Endothelial cell of umbilical vein (primary cell): ENCODE results near the gene OVOL3. TPM values are rescaled to one million over a fixed set of nuclear protein-coding genes. Genes with fewer than 3 reads are reported as not detected.

ENCODE experiments used
- BruUV-seq: library from RNA; stranded (reverse); fragments of 400-500 nt; replicated peaks from 2 replicates; lab custom pipeline; 2021; lab: Mats Ljungman, UMichigan
- CTCF ChIA-PET: fragments of 300-600, 350-600 bp; sonication (Branson Sonifier 250); formaldehyde crosslinking; loops from one replicate; lab custom pipeline; 2021; ENCODE audit warnings: antibody characterized with exemption, inconsistent platforms; lab: Charles Lee
- POLR2A ChIA-PET: fragments of 300-600, 350-600 bp; sonication (Branson Sonifier 250); formaldehyde crosslinking; loops from one replicate; lab custom pipeline; 2021; ENCODE audit warnings: antibody characterized with exemption, inconsistent platforms; lab: Charles Lee
- DNase-seq: peaks from one replicate; pipeline ENCODE4 v3.0.0-alpha.2; 2011; ENCODE audit warnings: low read depth, low spot score
- FAIRE-seq: peaks from 2 replicates; lab custom pipeline; 2011; peaks lifted over from hg19 to GRCh38; lab: Jason Lieb, UNC
- H2AFZ ChIP-seq: 2 replicates; pipeline ENCODE4 v1.6.0; 2012; ENCODE audit warnings: low read depth, low read length, control low read depth, inconsistent platforms
- H3K27ac ChIP-seq: 2 replicates; pipeline ENCODE4 v1.5.1; 2011; ENCODE audit warnings: low read depth, mild to moderate bottlenecking, control low read depth, low read length, moderate library complexity; ENCODE audit not compliant: insufficient read depth
- H3K27me3 ChIP-seq, 2 experiments: 2 replicates each; pipeline versions ENCODE4 v1.6.0 to v1.6.1; 2011; ENCODE audit warnings: low read length in 2 of 2, mixed read lengths in 1 of 2; ENCODE audit not compliant: control insufficient read depth in 2 of 2, insufficient read depth in 2 of 2
- H3K36me3 ChIP-seq, 2 experiments: 2 replicates in 1 of 2; 3 replicates in 1 of 2; pipeline ENCODE4 v1.5.1; 2011; ENCODE audit warnings: low read length in 2 of 2, mild to moderate bottlenecking in 1 of 2, moderate library complexity in 1 of 2; ENCODE audit not compliant: control insufficient read depth in 2 of 2, insufficient read depth in 2 of 2; ENCODE audit errors: extremely low read depth in 1 of 2
- H3K4me1 ChIP-seq: 3 replicates; pipeline ENCODE4 v1.5.1; 2011; ENCODE audit warnings: mild to moderate bottlenecking, low read length; ENCODE audit not compliant: control insufficient read depth, insufficient read depth; ENCODE audit errors: extremely low read depth
- H3K4me2 ChIP-seq: 2 replicates; pipeline ENCODE4 v1.6.1; 2011; ENCODE audit warnings: low read length, control low read depth, mixed read lengths; ENCODE audit not compliant: insufficient read depth
- H3K4me3 ChIP-seq, 3 experiments: fragments of 200-600 bp in 1 of 3; sonication (generic), shearing (Covaris generic) in 1 of 3; replicated peaks in 1 of 3; 2 replicates each; pipeline ENCODE4 v1.5.1; 2011 to 2016; ENCODE audit warnings: control low read depth in 3 of 3, low read length in 3 of 3, mild to moderate bottlenecking in 2 of 3, inconsistent platforms in 1 of 3, low read depth in 1 of 3, moderate library complexity in 1 of 3; ENCODE audit not compliant: insufficient read depth in 1 of 3
- H3K79me2 ChIP-seq: 2 replicates; pipeline ENCODE4 v1.6.0; 2012; ENCODE audit warnings: low read length, inconsistent platforms; ENCODE audit not compliant: control insufficient read depth, insufficient read depth
- H3K9ac ChIP-seq: replicated peaks from 2 replicates; pipeline ENCODE3; 2011; ENCODE audit warnings: low read length, control low read depth; ENCODE audit not compliant: insufficient read depth; ENCODE audit errors: extremely low read depth
- H3K9me1 ChIP-seq: replicated peaks from 3 replicates; pipeline ENCODE4 v1.6.0; 2011; ENCODE audit warnings: mild to moderate bottlenecking, low read length; ENCODE audit not compliant: control insufficient read depth, insufficient read depth; ENCODE audit errors: extremely low read depth
- H3K9me3 ChIP-seq: replicated peaks from 2 replicates; pipeline ENCODE4 v1.5.1; 2012; ENCODE audit warnings: low read length, inconsistent platforms; ENCODE audit not compliant: control insufficient read depth, insufficient read depth
- H4K20me1 ChIP-seq: replicated peaks from 2 replicates; pipeline ENCODE3; 2011; ENCODE audit warnings: mild to moderate bottlenecking, low read length; ENCODE audit not compliant: control insufficient read depth, insufficient read depth; ENCODE audit errors: extremely low read depth
- EZH2 ChIP-seq: IDR thresholded peaks from 2 replicates; pipeline ENCODE4 v1.6.1; 2012; ENCODE audit warnings: borderline replicate concordance, low read depth, mild to moderate bottlenecking, moderate library complexity, low read length, inconsistent platforms; ENCODE audit not compliant: severe bottlenecking
- FOS ChIP-seq: IDR thresholded peaks from 2 replicates; pipeline ENCODE4 v1.6.1; 2011; ENCODE audit warnings: mild to moderate bottlenecking, low read length, moderate library complexity, borderline replicate concordance; ENCODE audit not compliant: insufficient read depth
- GATA2 ChIP-seq: IDR thresholded peaks from 2 replicates; pipeline ENCODE4 v1.7.0; 2011; ENCODE audit warnings: low read depth, mild to moderate bottlenecking, moderate library complexity, mixed read lengths, low read length; ENCODE audit not compliant: insufficient read length, insufficient read depth
- JUN ChIP-seq: IDR thresholded peaks from 2 replicates; pipeline ENCODE4 v1.6.1; 2011; ENCODE audit warnings: borderline replicate concordance, low read depth; ENCODE audit not compliant: insufficient read length, insufficient read depth
- MYC ChIP-seq: IDR thresholded peaks from one replicate; pipeline ENCODE4 v1.6.1; 2011; ENCODE audit warnings: mild to moderate bottlenecking, low read depth, low read length
- POLR2A ChIP-seq: IDR thresholded peaks from 2 replicates; pipeline ENCODE4 v1.6.1; 2012; ENCODE audit warnings: low read depth, mild to moderate bottlenecking, control low read depth, low read length
- POLR2AphosphoS5 ChIP-seq: IDR thresholded peaks from 2 replicates; pipeline ENCODE4 v1.6.1; 2012; ENCODE audit warnings: low read depth, mild to moderate bottlenecking, control low read depth, low read length, moderate library complexity; ENCODE audit not compliant: insufficient read depth
- dilution Hi-C: fragments of 300-500 bp; cut with MboI; formaldehyde crosslinking; loops from one replicate; pipeline ENCODE4 v1.15.0; 2019; ENCODE audit warnings: low sequenced_read_pairs; ENCODE audit not compliant: extremely low pct_ligation_motif_present
- intact Hi-C: fragments of 100-400 bp; cut with micrococcal nuclease; formaldehyde crosslinking; loops from one replicate; pipeline ENCODE4 v1.10.0; 2022
- polyA plus RNA-seq, 4 experiments: library from polyadenylated mRNA; depleted of rRNA in 3 of 4; stranded (reverse) in 3 of 4; unstranded in 1 of 4; fragments of >200 nt; gene quantifications; 2 replicates each; pipeline versions ENCODE4 v1.2.1 to v1.2.3, GENCODE V29; 2011 to 2012; ENCODE audit warnings: missing spikeins in 1 of 4
- total RNA-seq: library from RNA; stranded (reverse); gene quantifications from 2 replicates; pipeline ENCODE4 v1.2.3, GENCODE V29; 2021
- TF ChIP-seq, protein P1 (sequence below): IDR thresholded peaks from 2 replicates; pipeline ENCODE4 v1.6.1; 2011; ENCODE audit not compliant: insufficient read depth, insufficient read length
- TF ChIP-seq, protein P2 (sequence below), 2 donors: IDR thresholded peaks; 1 replicate in 1 of 2; 2 replicates in 1 of 2; pipeline ENCODE4 v1.5.1; 2011; ENCODE audit warnings: low read length in 2 of 2, mild to moderate bottlenecking in 2 of 2, moderate library complexity in 2 of 2, control low read depth in 1 of 2, inconsistent platforms in 1 of 2, low read depth in 1 of 2; ENCODE audit not compliant: insufficient read depth in 1 of 2; ENCODE audit errors: extremely low read depth in 1 of 2

The OVOL3 gene
- total and polyA plus RNA-seq, 2 donors (not counting 3 experiments of a cell fraction or from before 2014, with no cell fraction given): not detected

DNA sequence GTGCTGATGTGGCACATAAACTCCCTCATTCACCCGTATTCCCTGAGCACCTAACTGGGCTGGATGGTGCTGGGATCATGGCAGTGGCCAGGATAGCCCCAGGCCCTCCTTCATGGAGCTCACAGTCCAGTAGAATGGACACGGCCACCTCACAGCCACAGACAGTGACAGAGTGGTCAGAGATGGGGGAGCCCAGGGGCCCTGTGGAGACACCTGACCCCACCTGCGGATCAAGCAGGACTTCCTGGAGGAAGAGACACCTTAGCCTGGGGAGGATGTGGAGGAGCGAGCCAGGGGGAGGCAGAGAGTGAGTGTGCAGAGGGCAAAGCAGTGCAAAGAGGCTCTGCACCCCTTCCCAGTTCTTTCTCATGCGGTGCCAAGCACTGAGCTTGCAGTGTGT, 21.1 kb upstream of the OVOL3 start:
- H3K4me1 ChIP-seq: no peaks in the 10 kb centered on the region
- no peak for DNase-seq
- H3K27ac ChIP-seq: no peak overlapping the region
- H3K4me3 ChIP-seq: no peak overlapping the region
- no peaks in the 10 kb centered on the region for H3K27me3 ChIP-seq
- no peaks in the 10 kb centered on the region for H3K79me2 ChIP-seq
- ChIA-PET CTCF (no interaction called here), POLR2A (no interaction called here)
- dilution Hi-C loops (no loop called here), intact Hi-C loops (no loop called here)
- BruUV-seq: no TSS peak
- H3K9me3 ChIP-seq: no peaks in the 10 kb centered on the region
- no peak overlapping the region for H3K4me2 ChIP-seq
- H3K9me1 ChIP-seq: no peaks in the 10 kb centered on the region
- H3K36me3 ChIP-seq: peaks cover 3 to 5% of the 10 kb centered on the region in 2 experiments
- no peak for FAIRE-seq
- H2AFZ ChIP-seq: no peak overlapping the region
- no peak for TF ChIP-seq JUN
- no peak for TF ChIP-seq FOS
- no peak for TF ChIP-seq MYC
- TF ChIP-seq, protein P1, sequence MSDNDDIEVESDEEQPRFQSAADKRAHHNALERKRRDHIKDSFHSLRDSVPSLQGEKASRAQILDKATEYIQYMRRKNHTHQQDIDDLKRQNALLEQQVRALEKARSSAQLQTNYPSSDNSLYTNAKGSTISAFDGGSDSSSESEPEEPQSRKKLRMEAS: no peak
- no peak for TF ChIP-seq EZH2
- TF ChIP-seq POLR2A: no peak
- no peak for TF ChIP-seq POLR2AphosphoS5
- TF ChIP-seq, protein P2, sequence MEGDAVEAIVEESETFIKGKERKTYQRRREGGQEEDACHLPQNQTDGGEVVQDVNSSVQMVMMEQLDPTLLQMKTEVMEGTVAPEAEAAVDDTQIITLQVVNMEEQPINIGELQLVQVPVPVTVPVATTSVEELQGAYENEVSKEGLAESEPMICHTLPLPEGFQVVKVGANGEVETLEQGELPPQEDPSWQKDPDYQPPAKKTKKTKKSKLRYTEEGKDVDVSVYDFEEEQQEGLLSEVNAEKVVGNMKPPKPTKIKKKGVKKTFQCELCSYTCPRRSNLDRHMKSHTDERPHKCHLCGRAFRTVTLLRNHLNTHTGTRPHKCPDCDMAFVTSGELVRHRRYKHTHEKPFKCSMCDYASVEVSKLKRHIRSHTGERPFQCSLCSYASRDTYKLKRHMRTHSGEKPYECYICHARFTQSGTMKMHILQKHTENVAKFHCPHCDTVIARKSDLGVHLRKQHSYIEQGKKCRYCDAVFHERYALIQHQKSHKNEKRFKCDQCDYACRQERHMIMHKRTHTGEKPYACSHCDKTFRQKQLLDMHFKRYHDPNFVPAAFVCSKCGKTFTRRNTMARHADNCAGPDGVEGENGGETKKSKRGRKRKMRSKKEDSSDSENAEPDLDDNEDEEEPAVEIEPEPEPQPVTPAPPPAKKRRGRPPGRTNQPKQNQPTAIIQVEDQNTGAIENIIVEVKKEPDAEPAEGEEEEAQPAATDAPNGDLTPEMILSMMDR (IDR thresholded peaks at IDR 0.05; ENCODE audit: extremely low read depth in 1 of 2, insufficient read depth in 1 of 2, low read depth in 1 of 2, low read length in 2 of 2): no peak
- TF ChIP-seq GATA2: no peak
- no peaks in the 10 kb centered on the region for H4K20me1 ChIP-seq
- no peak overlapping the region for H3K9ac ChIP-seq
